HepG2 (cell line): ENCODE results near the gene MCAT. TPM values are rescaled to one million over a fixed set of nuclear protein-coding genes. Genes with fewer than 3 reads are reported as not detected.

Source experiments
- GZF1 ChIP-seq: sonication (generic); formaldehyde crosslinking; IDR thresholded peaks from 2 replicates; pipeline ENCODE4 v1.5.1; 2020; ENCODE audit warnings: mild to moderate bottlenecking, missing genetic modification reagents
- JUNB ChIP-seq: sonication (generic); formaldehyde crosslinking; IDR thresholded peaks from 2 replicates; pipeline ENCODE4 v1.8.0; 2022; ENCODE audit warnings: missing genetic modification reagents, mild to moderate bottlenecking, borderline replicate concordance
- NR1H2 ChIP-seq: sonication (generic); formaldehyde crosslinking; IDR thresholded peaks from 2 replicates; pipeline ENCODE4 v1.8.1; 2022; ENCODE audit warnings: low read depth, missing genetic modification reagents, borderline replicate concordance
- POLR2AphosphoS2 ChIP-seq: IDR thresholded peaks from 2 replicates; pipeline ENCODE4 v1.6.1; 2011; ENCODE audit warnings: low read depth, low read length, improper control_type of control experiment
- RORA ChIP-seq: sonication (generic); formaldehyde crosslinking; IDR thresholded peaks from 2 replicates; pipeline ENCODE4 v1.5.0; 2020; ENCODE audit warnings: mild to moderate bottlenecking, missing genetic modification reagents, moderate library complexity
- XBP1 ChIP-seq: sonication (generic); formaldehyde crosslinking; IDR thresholded peaks from 2 replicates; pipeline ENCODE4 v1.5.0; 2020; ENCODE audit warnings: missing genetic modification reagents
- YY1 ChIP-seq: IDR thresholded peaks from 2 replicates; pipeline ENCODE4 v1.6.1; 2011; ENCODE audit warnings: low read length, low read depth, moderate library complexity, mild to moderate bottlenecking; ENCODE audit not compliant: insufficient read depth, insufficient replicate concordance
- ZC3H4 ChIP-seq: sonication (generic); formaldehyde crosslinking; IDR thresholded peaks from 2 replicates; pipeline ENCODE4 v1.4.0; 2020; ENCODE audit warnings: missing genetic modification reagents, borderline replicate concordance
- ZFYVE20 ChIP-seq: sonication (generic); formaldehyde crosslinking; IDR thresholded peaks from 2 replicates; pipeline ENCODE4 v1.8.0; 2023; ENCODE audit warnings: low read depth, mild to moderate bottlenecking, moderate library complexity, missing genetic modification reagents, borderline replicate concordance
- ZKSCAN5 ChIP-seq: sonication (generic); formaldehyde crosslinking; IDR thresholded peaks from 2 replicates; pipeline ENCODE4 v1.5.1; 2020; ENCODE audit warnings: mild to moderate bottlenecking, missing genetic modification reagents
- ZNF296 ChIP-seq: sonication (generic); formaldehyde crosslinking; conservative IDR thresholded peaks from 2 replicates; pipeline ENCODE4 v1.5.0; 2020; ENCODE audit warnings: mild to moderate bottlenecking, missing genetic modification reagents
- ZNF44 ChIP-seq: sonication (generic); formaldehyde crosslinking; IDR thresholded peaks from 2 replicates; pipeline ENCODE4 v1.5.1; 2020; ENCODE audit warnings: mild to moderate bottlenecking, missing genetic modification reagents
- ZNF460 ChIP-seq: sonication (generic); formaldehyde crosslinking; IDR thresholded peaks from 2 replicates; pipeline ENCODE4 v1.5.1; 2020; ENCODE audit warnings: missing genetic modification reagents, mild to moderate bottlenecking, borderline replicate concordance
- ZNF747 ChIP-seq: sonication (generic); formaldehyde crosslinking; IDR thresholded peaks from 2 replicates; pipeline ENCODE4 v1.8.1; 2023; ENCODE audit warnings: missing genetic modification reagents, mild to moderate bottlenecking, borderline replicate concordance
- ZNF775 ChIP-seq: sonication (generic); formaldehyde crosslinking; IDR thresholded peaks from 2 replicates; pipeline ENCODE4 v1.4.0; 2020; ENCODE audit warnings: missing genetic modification reagents, mild to moderate bottlenecking, moderate library complexity, borderline replicate concordance
- polyA plus RNA-seq, 8 experiments: library from polyadenylated mRNA; depleted of rRNA in 3 of 8; stranded (reverse) in 7 of 8; unstranded in 1 of 8; fragments of >200 nt; fragmentation: Illumina TruSeq in 4 of 8; extraction: Trizol in 4 of 8; gene quantifications; 2 replicates each; pipeline versions ENCODE4 v1.2.1 to v1.2.3, GENCODE V29; 2011 to 2016; ENCODE audit warnings: low read depth in 4 of 8, missing spikeins in 1 of 8, mixed read lengths in 1 of 8; ENCODE audit not compliant: insufficient read depth in 1 of 8
- total RNA-seq, 5 experiments: library from RNA; depleted of rRNA; stranded (reverse); fragments of >200 nt; fragmentation: Illumina TruSeq; extraction: Trizol; gene quantifications; 2 replicates each; pipeline ENCODE4 v1.2.3, GENCODE V29; 2016; ENCODE audit warnings: low read depth in 1 of 5
- TF ChIP-seq, protein P1 (sequence below): sonication (generic); formaldehyde crosslinking; IDR thresholded peaks from 2 replicates; pipeline ENCODE4 v1.5.1; 2020; ENCODE audit warnings: mild to moderate bottlenecking, missing genetic modification reagents, borderline replicate concordance
- TF ChIP-seq, protein P2 (sequence below): IDR thresholded peaks from 2 replicates; pipeline ENCODE4 v1.6.1; 2016; ENCODE audit warnings: missing genetic modification reagents, missing compliant biosample characterization
- TF ChIP-seq, protein P3 (sequence below): sonication (generic); formaldehyde crosslinking; IDR thresholded peaks from 2 replicates; pipeline ENCODE4 v1.4.0; 2020; ENCODE audit warnings: missing genetic modification reagents
- TF ChIP-seq, protein P4 (sequence below): IDR thresholded peaks from 2 replicates; pipeline ENCODE4 v1.6.1; 2012; ENCODE audit warnings: low read length, improper control_type of control experiment
- TF ChIP-seq, protein P5 (sequence below): IDR thresholded peaks from 2 replicates; pipeline ENCODE4 v1.6.1; 2016; ENCODE audit warnings: low read depth, borderline replicate concordance
- TF ChIP-seq, protein P6 (sequence below): sonication (generic); formaldehyde crosslinking; IDR thresholded peaks from 2 replicates; pipeline ENCODE4 v1.4.0; 2020; ENCODE audit warnings: low read depth, mild to moderate bottlenecking, missing genetic modification reagents

MCAT gene
- total and polyA plus RNA-seq, 2 of the 13 experiments (the other 11 are each of a cell fraction or from before 2014, with no cell fraction given): 9.3 to 16.7 TPM

DNA sequence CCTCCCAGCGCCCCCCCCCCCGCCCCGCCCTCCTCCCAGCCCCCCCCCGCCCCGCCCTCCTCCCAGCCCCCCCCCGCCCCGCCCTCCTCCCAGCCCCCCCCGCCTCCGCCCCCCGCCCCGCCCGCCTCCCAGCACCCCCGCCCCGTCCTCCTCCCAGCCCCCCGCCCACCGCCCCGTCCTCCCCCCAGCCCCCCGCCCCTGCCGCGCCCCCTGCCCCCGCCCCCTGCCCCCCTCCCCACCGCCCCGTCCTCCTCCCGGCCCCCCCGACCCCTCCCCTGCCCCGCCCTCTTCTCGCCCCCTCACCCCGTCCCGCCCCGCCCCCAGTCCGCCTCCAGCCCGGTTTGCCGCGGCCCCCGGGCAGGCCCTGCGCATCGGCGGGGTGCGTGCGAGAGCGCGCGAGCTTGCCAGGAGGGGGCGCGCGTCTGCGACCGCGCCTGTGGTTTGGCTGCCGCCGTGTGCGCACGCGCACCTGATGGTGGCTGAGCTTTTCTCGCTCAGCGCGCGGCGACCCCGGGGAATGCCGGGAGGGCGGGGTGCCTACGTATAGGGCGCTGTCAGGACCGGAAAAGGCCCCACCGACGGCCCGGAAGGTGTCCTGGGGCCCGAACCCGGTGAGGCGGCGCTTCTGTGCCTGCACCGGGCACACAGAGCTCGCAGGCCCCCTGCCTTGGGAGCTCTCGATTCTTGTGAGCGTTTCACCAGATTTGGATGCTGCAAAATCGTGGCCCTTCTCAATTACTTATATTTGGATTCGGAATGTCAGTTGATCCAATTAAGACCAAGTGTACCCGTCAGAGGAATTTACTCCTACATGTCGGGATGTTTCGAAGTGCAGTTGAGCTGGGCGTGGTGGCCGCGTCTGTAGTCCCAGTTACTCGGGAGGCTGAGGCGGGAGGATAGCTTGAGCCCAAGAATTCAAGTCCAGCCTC is 44.2 kb upstream of the MCAT start (continued):
- TF ChIP-seq, protein P1, sequence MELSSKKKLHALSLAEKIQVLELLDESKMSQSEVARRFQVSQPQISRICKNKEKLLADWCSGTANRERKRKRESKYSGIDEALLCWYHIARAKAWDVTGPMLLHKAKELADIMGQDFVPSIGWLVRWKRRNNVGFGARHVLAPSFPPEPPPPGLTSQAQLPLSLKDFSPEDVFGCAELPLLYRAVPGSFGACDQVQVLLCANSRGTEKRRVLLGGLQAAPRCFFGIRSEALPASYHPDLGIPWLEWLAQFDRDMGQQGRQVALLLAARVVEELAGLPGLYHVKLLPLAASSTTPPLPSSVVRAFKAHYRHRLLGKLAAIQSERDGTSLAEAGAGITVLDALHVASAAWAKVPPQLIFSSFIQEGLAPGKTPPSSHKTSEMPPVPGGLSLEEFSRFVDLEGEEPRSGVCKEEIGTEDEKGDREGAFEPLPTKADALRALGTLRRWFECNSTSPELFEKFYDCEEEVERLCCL (CRISPR knock-in tag): no peak
- TF ChIP-seq ZNF775 (CRISPR knock-in tag): no peak
- TF ChIP-seq, protein P2, sequence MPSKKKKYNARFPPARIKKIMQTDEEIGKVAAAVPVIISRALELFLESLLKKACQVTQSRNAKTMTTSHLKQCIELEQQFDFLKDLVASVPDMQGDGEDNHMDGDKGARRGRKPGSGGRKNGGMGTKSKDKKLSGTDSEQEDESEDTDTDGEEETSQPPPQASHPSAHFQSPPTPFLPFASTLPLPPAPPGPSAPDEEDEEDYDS (CRISPR knock-in tag): peak; percentile 86
- TF ChIP-seq ZKSCAN5 (CRISPR knock-in tag): no peak
- no peak for TF ChIP-seq XBP1 (CRISPR knock-in tag)
- TF ChIP-seq GZF1 (CRISPR knock-in tag): no peak
- no peak for TF ChIP-seq ZNF296 (CRISPR knock-in tag)
- TF ChIP-seq ZNF44 (CRISPR knock-in tag): no peak
- no peak for TF ChIP-seq ZC3H4 (CRISPR knock-in tag)
- TF ChIP-seq, protein P3, sequence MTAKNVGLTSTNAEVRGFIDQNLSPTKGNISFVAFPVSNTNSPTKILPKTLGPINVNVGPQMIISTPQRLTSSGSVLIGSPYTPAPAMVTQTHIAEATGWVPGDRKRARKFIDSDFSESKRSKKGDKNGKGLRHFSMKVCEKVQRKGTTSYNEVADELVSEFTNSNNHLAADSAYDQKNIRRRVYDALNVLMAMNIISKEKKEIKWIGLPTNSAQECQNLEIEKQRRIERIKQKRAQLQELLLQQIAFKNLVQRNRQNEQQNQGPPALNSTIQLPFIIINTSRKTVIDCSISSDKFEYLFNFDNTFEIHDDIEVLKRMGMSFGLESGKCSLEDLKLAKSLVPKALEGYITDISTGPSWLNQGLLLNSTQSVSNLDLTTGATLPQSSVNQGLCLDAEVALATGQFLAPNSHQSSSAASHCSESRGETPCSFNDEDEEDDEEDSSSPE (CRISPR knock-in tag): peak; percentile 84
- 0 out of 2 replicates have a peak, but pooled peaks have one; percentile 29 for TF ChIP-seq ZNF747
- TF ChIP-seq, protein P4, sequence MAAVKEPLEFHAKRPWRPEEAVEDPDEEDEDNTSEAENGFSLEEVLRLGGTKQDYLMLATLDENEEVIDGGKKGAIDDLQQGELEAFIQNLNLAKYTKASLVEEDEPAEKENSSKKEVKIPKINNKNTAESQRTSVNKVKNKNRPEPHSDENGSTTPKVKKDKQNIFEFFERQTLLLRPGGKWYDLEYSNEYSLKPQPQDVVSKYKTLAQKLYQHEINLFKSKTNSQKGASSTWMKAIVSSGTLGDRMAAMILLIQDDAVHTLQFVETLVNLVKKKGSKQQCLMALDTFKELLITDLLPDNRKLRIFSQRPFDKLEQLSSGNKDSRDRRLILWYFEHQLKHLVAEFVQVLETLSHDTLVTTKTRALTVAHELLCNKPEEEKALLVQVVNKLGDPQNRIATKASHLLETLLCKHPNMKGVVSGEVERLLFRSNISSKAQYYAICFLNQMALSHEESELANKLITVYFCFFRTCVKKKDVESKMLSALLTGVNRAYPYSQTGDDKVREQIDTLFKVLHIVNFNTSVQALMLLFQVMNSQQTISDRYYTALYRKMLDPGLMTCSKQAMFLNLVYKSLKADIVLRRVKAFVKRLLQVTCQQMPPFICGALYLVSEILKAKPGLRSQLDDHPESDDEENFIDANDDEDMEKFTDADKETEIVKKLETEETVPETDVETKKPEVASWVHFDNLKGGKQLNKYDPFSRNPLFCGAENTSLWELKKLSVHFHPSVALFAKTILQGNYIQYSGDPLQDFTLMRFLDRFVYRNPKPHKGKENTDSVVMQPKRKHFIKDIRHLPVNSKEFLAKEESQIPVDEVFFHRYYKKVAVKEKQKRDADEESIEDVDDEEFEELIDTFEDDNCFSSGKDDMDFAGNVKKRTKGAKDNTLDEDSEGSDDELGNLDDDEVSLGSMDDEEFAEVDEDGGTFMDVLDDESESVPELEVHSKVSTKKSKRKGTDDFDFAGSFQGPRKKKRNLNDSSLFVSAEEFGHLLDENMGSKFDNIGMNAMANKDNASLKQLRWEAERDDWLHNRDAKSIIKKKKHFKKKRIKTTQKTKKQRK: no peak
- no peak for TF ChIP-seq RORA (CRISPR knock-in tag)
- no peak for TF ChIP-seq ZFYVE20 (CRISPR knock-in tag)
- no peak for TF ChIP-seq JUNB (CRISPR knock-in tag)
- TF ChIP-seq, protein P5, sequence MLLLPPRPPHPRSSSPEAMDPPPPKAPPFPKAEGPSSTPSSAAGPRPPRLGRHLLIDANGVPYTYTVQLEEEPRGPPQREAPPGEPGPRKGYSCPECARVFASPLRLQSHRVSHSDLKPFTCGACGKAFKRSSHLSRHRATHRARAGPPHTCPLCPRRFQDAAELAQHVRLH: peak; percentile 72; the same call in 1 of the 2 replicates
- TF ChIP-seq YY1: peak; percentile 80
- no peak for TF ChIP-seq NR1H2
- TF ChIP-seq, protein P6, sequence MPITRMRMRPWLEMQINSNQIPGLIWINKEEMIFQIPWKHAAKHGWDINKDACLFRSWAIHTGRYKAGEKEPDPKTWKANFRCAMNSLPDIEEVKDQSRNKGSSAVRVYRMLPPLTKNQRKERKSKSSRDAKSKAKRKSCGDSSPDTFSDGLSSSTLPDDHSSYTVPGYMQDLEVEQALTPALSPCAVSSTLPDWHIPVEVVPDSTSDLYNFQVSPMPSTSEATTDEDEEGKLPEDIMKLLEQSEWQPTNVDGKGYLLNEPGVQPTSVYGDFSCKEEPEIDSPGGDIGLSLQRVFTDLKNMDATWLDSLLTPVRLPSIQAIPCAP (CRISPR knock-in tag): no peak
- no peak for TF ChIP-seq POLR2AphosphoS2
- TF ChIP-seq ZNF460 (CRISPR knock-in tag): no peak; the same call in 1 of the 2 replicates
